GM23338 (cell line): ENCODE measurements around the gene DNAJC5G. TPM values are rescaled to one million over a fixed set of nuclear protein-coding genes. Genes with fewer than 3 reads are reported as not detected.

Experiments
- ATAC-seq: fragments of 200-7000 bp; cut with Tn5 transposase; 3 replicates; pipeline ENCODE4 v1.9.1; 2020
- DNase-seq: peaks from one replicate; pipeline ENCODE4 v3.0.0-alpha.2; 2015; ENCODE audit warnings: low spot score
- H2AFZ ChIP-seq: fragments of 200-600 bp; sonication (generic); 2 replicates; pipeline ENCODE4 v1.8.0; 2016; ENCODE audit warnings: antibody characterized with exemption, mild to moderate bottlenecking, moderate library complexity
- H3F3A ChIP-seq: fragments of 200-600 bp; sonication (generic); replicated peaks from 2 replicates; pipeline ENCODE4 v1.8.0; 2017; ENCODE audit warnings: antibody characterized with exemption, mixed run types, low read depth
- H3K27ac ChIP-seq: fragments of 200-600 bp; sonication (generic); 2 replicates; pipeline ENCODE4 v1.6.1; 2016; ENCODE audit warnings: low read depth
- H3K27me3 ChIP-seq: fragments of 200-600 bp; sonication (generic); 2 replicates; pipeline ENCODE4 v1.8.0; 2016; ENCODE audit warnings: mild to moderate bottlenecking, mixed run types, moderate library complexity; ENCODE audit not compliant: insufficient read depth
- H3K36me3 ChIP-seq: fragments of 200-600 bp; sonication (generic); 2 replicates; pipeline ENCODE4 v1.8.0; 2016; ENCODE audit warnings: mild to moderate bottlenecking; ENCODE audit not compliant: insufficient read depth
- H3K4me1 ChIP-seq: fragments of 200-600 bp; sonication (generic); 2 replicates; pipeline ENCODE4 v1.8.0; 2016; ENCODE audit warnings: mild to moderate bottlenecking, moderate library complexity; ENCODE audit not compliant: insufficient read depth
- H3K4me2 ChIP-seq: fragments of 200-600 bp; sonication (generic); 2 replicates; pipeline ENCODE4 v1.7.1; 2017; ENCODE audit warnings: mixed run types
- H3K4me3 ChIP-seq: fragments of 200-600 bp; sonication (generic); 2 replicates; pipeline ENCODE4 v1.6.1; 2016; ENCODE audit warnings: mixed run types
- H3K79me2 ChIP-seq: fragments of 200-600 bp; sonication (generic); replicated peaks from 2 replicates; pipeline ENCODE4 v1.8.0; 2017; ENCODE audit warnings: mild to moderate bottlenecking; ENCODE audit not compliant: insufficient read depth
- H3K9me2 ChIP-seq: fragments of 200-600 bp; sonication (generic); 2 replicates; pipeline ENCODE4 v1.8.0; 2017; ENCODE audit not compliant: insufficient read depth
- H4K20me1 ChIP-seq: fragments of 200-600 bp; sonication (generic); replicated peaks from 2 replicates; pipeline ENCODE4 v1.8.0; 2017; ENCODE audit warnings: mild to moderate bottlenecking; ENCODE audit not compliant: insufficient read depth
- H3K27ac Mint-ChIP-seq: 2 replicates; pipeline ENCODE4 v1.8.0; 2020; ENCODE audit warnings: inconsistent platforms, mild to moderate bottlenecking, moderate library complexity, mixed read lengths
- H3K27me3 Mint-ChIP-seq: 3 replicates; pipeline ENCODE4 v1.8.0; 2022; ENCODE audit warnings: low read depth, mild to moderate bottlenecking, moderate library complexity, mixed read lengths, inconsistent platforms; ENCODE audit not compliant: insufficient read depth, poor library complexity
- H3K36me3 Mint-ChIP-seq: 3 replicates; pipeline ENCODE4 v1.8.0; 2021; ENCODE audit warnings: low read depth, mild to moderate bottlenecking, inconsistent platforms, moderate library complexity, mixed read lengths
- H3K4me1 Mint-ChIP-seq: 3 replicates; pipeline ENCODE4 v1.8.0; 2020; ENCODE audit warnings: mild to moderate bottlenecking, inconsistent platforms, mixed read lengths
- H3K4me3 Mint-ChIP-seq: 3 replicates; pipeline ENCODE4 v1.8.0; 2021; ENCODE audit warnings: moderate library complexity, mild to moderate bottlenecking, inconsistent platforms, mixed read lengths
- H3K9me3 Mint-ChIP-seq: 3 replicates; pipeline ENCODE4 v1.8.0; 2020; ENCODE audit warnings: moderate library complexity, mild to moderate bottlenecking, inconsistent platforms, mixed read lengths
- CTCF ChIP-seq, 2 experiments: fragments of 200-600 bp in 1 of 2; sonication (generic) in 1 of 2; conservative IDR thresholded peaks; 2 replicates each; pipeline versions ENCODE4 v1.5.1 to v1.6.1; 2016 to 2017; ENCODE audit warnings: antibody characterized with exemption in 2 of 2, low read depth in 2 of 2, mild to moderate bottlenecking in 2 of 2, moderate library complexity in 1 of 2
- EZH2 ChIP-seq: fragments of 200-600 bp; sonication (generic); IDR thresholded peaks from one replicate; pipeline ENCODE4 v1.8.0; 2017; ENCODE audit warnings: antibody characterized with exemption, mild to moderate bottlenecking, low read depth; ENCODE audit not compliant: unreplicated experiment
- EZH2phosphoT487 ChIP-seq: fragments of 200-600 bp; sonication (generic); IDR thresholded peaks from one replicate; pipeline ENCODE4 v1.8.1; 2018; ENCODE audit warnings: antibody characterized with exemption; ENCODE audit not compliant: unreplicated experiment
- POLR2AphosphoS5 ChIP-seq: IDR thresholded peaks from 2 replicates; pipeline ENCODE4 v1.6.1; 2016; ENCODE audit warnings: antibody characterized with exemption, low read depth
- ZNF114 ChIP-seq: fragments of 250-450 bp; sonication (Bioruptor Pico); IDR thresholded peaks from 2 replicates; pipeline ENCODE4 v1.5.0; 2020; ENCODE audit warnings: mild to moderate bottlenecking, moderate library complexity
- polyA plus RNA-seq: library from polyadenylated mRNA; unstranded; fragments of >200 nt; fragmentation: Nextera tagmentation; extraction: Ambion mirVana; gene quantifications from 2 replicates; pipeline ENCODE4 v1.2.1, GENCODE V29; 2016
- total RNA-seq: library from RNA; depleted of rRNA; stranded (reverse); fragments of >200 nt; shearing (Covaris generic); gene quantifications from 2 replicates; pipeline ENCODE4 v1.2.3, GENCODE V29; 2014
- TF ChIP-seq, protein P1 (sequence below): IDR thresholded peaks from 2 replicates; pipeline ENCODE4 v1.6.1; 2016; ENCODE audit warnings: antibody characterized with exemption

The DNAJC5G gene
- total and polyA plus RNA-seq, 2 experiments from 2014 or later = 0.59 TPM; not detected in 1

- peaks cover 12% of the 10 kb centered on the region for H3F3A ChIP-seq
- H3K4me3 ChIP-seq = peak overlapping the region; percentile 55
- H3K79me2 ChIP-seq = no peaks in the 10 kb centered on the region
- H3K27me3 Mint-ChIP-seq = peaks cover 23% of the 10 kb centered on the region
- H3K36me3 Mint-ChIP-seq = no peaks in the 10 kb centered on the region
- H3K4me2 ChIP-seq = peak overlapping the region; percentile 84
- no peaks in the 10 kb centered on the region; the same call in 2 of the 3 replicates for H3K9me3 Mint-ChIP-seq
- peak overlapping the region; percentile 62 for H3K4me3 Mint-ChIP-seq
- no peaks in the 10 kb centered on the region for H3K36me3 ChIP-seq
- peak; percentile 92 for DNase-seq
- H3K27ac ChIP-seq = no peak overlapping the region
- TF ChIP-seq EZH2phosphoT487 = no peak
- TF ChIP-seq, protein P1, sequence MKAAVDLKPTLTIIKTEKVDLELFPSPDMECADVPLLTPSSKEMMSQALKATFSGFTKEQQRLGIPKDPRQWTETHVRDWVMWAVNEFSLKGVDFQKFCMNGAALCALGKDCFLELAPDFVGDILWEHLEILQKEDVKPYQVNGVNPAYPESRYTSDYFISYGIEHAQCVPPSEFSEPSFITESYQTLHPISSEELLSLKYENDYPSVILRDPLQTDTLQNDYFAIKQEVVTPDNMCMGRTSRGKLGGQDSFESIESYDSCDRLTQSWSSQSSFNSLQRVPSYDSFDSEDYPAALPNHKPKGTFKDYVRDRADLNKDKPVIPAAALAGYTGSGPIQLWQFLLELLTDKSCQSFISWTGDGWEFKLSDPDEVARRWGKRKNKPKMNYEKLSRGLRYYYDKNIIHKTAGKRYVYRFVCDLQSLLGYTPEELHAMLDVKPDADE = peak; percentile 45; the same call in 1 of the 2 replicates
- peak; percentile 85 to 99 for TF ChIP-seq CTCF (conservative IDR thresholded peaks at IDR 0.05; ENCODE audit: low read depth in 2 of 2)
- peak; percentile 30; the same call in 1 of the 2 replicates for TF ChIP-seq POLR2AphosphoS5
- H3K9me2 ChIP-seq = no peaks in the 10 kb centered on the region
- no peaks in the 10 kb centered on the region for H4K20me1 ChIP-seq
- peak; percentile 87 for ATAC-seq
- peak overlapping the region; percentile 99 for H2AFZ ChIP-seq
- H3K27ac Mint-ChIP-seq = no peak overlapping the region
- H3K4me1 Mint-ChIP-seq = peaks cover 18% of the 10 kb centered on the region
- peaks cover 10% of the 10 kb centered on the region for H3K4me1 ChIP-seq
- H3K27me3 ChIP-seq = peaks cover 14% of the 10 kb centered on the region
These were observed 25.2 kb upstream of the DNAJC5G start for GRCh38 chr2:27249891-27250651.

- H3K79me2 ChIP-seq = no peaks in the 10 kb centered on the region
- H3K27ac ChIP-seq = no peak overlapping the region
- no peaks in the 10 kb centered on the region for H4K20me1 ChIP-seq
- ATAC-seq (peak; percentile 20), DNase-seq (no peak)
- H3K4me3 ChIP-seq = peak overlapping the region; percentile 55
- no peaks in the 10 kb centered on the region for H3K36me3 ChIP-seq
- no peak overlapping the region for H3K27ac Mint-ChIP-seq
- H3F3A ChIP-seq = peaks cover 12% of the 10 kb centered on the region
- H3K4me3 Mint-ChIP-seq = peak overlapping the region; percentile 62
- H3K9me3 Mint-ChIP-seq = no peaks in the 10 kb centered on the region
- no peak for TF ChIP-seq POLR2AphosphoS5
- TF ChIP-seq EZH2 = no peak
- TF ChIP-seq ZNF114 (CRISPR knock-in tag) = no peak
- no peaks in the 10 kb centered on the region for H3K9me2 ChIP-seq
- H3K36me3 Mint-ChIP-seq = no peaks in the 10 kb centered on the region; the same call in 2 of the 3 replicates
- peaks cover 10% of the 10 kb centered on the region for H3K4me1 ChIP-seq
- H3K27me3 ChIP-seq = peaks cover 14% of the 10 kb centered on the region
- H3K4me1 Mint-ChIP-seq = peaks cover 18% of the 10 kb centered on the region
- H3K4me2 ChIP-seq = peak overlapping the region; percentile 84
- peak overlapping the region; percentile 99 for H2AFZ ChIP-seq
- peaks cover 23% of the 10 kb centered on the region for H3K27me3 Mint-ChIP-seq
These were observed 24.4 kb upstream of the DNAJC5G start for GRCh38 chr2:27250652-27251379.
